NCI-H2029 (cell line): ENCODE data around the gene C4orf51.
"Not testable (repeated sequence)": the region's sequence is repeated elsewhere in the genome, so short reads cannot be mapped to it uniquely, and the experiment has no call there.

Experiments used
- DNase-seq: peaks from one replicate; lab custom pipeline; 2025; lab: John Stamatoyannopoulos, UW

C4orf51 gene

DNA sequence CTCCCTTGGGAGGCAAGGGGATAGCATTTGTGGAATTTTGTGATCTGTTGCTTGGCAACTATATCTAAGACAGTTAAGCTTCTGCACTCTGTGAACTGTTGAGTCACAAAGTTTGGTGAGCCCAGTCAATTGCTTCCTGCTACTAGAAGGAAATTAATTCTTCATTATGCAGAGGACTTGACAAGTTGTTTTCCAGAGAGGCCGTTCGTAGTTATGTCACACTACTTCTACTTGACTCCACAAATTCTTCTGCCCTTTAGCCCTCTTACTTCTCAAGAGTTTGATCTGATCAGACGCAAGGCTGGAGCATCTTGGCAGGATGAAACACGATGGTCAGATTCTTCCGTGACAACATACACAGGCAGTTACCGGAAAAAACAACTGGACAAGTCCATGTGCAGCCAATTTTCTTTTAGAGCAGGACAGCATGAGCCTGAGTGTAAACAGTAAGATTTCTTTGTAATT is at the start of gene C4orf51:
Gene C4orf51 (plus strand): TSS at position 156 of the 465 bp plus-strand sequence. CDS start 58 bp downstream, at position 214.
- DNase-seq, result no peak

GRCh38 chr4:145635117-145635516 is 44.8 kb upstream of the C4orf51 start:
- DNase-seq, result no peak

DNA sequence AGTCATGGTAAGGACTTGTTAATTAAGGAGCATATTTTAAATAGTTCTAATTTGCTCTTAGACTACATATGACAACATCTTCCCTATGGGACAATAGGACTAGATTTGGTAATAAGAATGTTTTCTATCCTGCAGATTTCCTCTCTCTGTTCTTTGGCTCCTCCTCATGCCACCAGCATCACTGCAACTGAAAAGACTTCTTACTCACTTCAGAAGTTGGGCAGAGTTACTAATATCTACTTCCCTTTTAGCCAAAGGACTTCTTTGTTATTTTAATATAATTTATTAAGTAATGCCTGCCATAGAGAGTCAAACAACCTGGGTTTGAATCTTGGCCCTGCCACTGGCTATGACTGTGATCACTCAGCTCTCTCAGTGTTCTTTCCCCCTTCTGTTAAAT is 44.3 kb upstream of the C4orf51 start:
- no peak for DNase-seq

GRCh38 chr4:145639186-145639698 is 40.7 kb upstream of the C4orf51 start:
- no peak for DNase-seq

DNA sequence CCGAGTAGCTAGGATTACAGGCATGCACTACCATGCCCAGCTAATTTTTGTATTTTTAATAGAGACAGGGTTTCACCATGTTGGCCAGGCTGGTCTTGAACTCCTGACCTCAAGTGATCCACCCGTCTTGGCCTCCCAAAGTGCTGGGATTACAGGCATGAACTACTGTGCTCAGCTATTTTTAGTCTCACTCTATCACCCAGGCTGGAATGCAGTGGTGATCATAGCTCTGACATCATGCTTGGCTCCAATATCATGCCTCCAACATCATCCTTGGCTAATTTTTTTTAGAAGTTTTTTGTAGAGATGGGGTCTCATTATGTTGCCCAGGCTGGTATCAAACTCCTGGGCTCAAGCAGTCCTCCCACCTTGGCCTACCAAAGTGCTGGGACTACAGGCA is 39.7 kb upstream of the C4orf51 start:
- DNase-seq, result not testable (repeated sequence)

- no peak for DNase-seq
Observed at GRCh38 chr4:145643295-145643694, 36.7 kb upstream of the C4orf51 start.

GRCh38 chr4:145644699-145645098 is 35.2 kb upstream of the C4orf51 start:
- no peak for DNase-seq

GRCh38 chr4:145656156-145656555 is 23.8 kb upstream of the C4orf51 start:
- DNase-seq, result no peak

DNA sequence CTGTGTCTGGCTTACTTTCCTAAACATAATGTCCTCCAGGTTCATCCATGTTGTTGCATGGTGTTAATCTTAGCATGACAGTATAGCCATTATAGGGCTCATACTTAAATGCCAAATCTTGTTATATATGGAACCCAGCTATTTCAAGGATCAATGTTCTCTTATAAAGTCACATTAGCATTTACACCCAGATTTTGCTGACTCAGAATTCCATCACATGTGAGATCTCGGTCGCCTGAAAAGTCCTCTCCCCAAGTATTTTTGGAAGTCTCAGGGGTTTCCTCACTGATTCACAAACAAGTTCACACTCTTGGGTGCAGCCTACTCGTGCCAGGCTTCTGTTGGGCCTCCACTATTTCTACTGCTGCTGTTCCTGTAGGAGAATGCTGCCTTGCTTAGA is 19.9 kb upstream of the C4orf51 start:
- DNase-seq, result no peak

DNA sequence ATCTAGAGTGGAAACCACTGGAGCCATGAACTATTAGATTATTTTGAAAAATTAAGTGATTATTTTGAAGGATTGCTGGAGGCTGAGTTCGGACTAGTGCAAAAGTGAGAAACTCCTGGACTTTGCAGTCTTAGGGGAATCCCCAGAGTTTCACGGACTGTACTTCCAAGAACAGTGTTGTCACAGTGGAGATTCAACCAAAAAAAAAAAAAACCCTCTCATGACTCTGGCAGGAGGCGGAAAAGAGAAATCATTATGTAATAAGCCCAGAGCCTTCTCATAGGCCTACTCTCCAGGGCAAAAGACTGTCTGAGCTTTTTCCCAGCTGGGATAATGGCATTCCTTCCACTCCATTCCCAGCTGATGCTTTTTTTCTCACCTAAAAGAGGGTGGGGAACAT is 16.8 kb upstream of the C4orf51 start:
- DNase-seq, result no peak

- DNase-seq, result no peak
Observed at GRCh38 chr4:145665773-145666172, 14.2 kb upstream of the C4orf51 start.

GRCh38 chr4:145670422-145670821 is 9.5 kb upstream of the C4orf51 start:
- DNase-seq, result no peak

DNA sequence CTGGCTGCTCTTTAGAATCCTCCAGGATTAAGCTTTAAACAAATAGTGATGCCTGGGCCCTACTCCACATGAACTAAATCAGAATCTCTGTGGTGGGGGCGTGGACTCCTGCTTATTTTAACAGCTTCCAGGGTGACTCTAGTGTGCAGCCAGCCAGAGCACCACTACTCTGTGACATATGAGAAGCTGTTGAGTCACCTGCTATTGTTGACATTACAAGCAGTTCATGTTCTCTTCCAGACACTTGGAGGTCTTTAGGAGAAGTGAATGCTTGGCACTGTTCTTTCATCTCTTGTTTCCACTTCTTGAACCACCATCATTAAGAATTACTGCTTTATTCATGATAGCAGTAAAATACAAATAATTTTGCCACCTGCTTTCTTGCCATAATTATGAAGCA is 426 bp upstream of the C4orf51 start:
- peak; percentile 79 for DNase-seq

DNA sequence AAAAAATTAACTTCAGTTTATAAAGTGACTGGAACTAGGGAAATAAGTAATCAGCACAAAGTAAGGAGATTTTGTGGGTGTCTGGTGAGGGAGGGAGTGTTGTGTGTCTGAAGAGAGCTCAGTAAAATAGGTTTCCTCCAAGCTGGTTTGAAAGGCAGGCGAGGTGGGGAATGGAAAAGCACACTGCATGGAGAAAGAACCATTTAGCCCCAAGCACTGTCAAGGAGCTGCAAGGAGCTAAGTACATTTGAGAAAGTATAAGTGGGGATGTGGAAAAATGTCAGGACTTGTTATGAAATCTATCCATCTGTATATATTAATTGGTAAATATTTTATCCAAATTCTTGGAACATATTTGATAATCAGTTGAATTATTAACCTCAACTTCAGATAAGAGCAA is 956 bp downstream of the C4orf51 start:
- no peak for DNase-seq

- DNase-seq, result no peak
Observed at GRCh38 chr4:145681518-145681917, 1.6 kb downstream of the C4orf51 start.

- no peak for DNase-seq
Observed at GRCh38 chr4:145681956-145682355, 2.0 kb downstream of the C4orf51 start.

DNA sequence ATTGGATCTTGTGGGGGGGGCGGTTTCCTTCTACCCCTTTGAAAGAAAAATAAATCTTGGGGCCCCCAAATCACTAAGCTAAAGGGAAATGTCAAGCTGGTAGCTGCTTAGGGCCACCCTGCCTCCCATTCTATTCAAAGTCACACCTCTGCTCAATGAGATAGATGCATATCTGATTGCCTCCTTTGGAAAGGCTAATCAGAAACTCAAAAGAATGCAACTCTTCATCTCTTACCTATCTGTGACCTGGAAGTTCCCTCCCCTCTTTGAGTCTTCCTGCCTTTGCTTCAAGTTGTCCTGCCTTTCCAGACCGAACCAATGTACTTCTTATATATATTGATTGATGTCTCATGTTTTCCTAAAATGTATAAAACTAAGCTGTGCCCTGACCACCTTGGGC is 7.0 kb downstream of the C4orf51 start:
- DNase-seq, result no peak

DNA sequence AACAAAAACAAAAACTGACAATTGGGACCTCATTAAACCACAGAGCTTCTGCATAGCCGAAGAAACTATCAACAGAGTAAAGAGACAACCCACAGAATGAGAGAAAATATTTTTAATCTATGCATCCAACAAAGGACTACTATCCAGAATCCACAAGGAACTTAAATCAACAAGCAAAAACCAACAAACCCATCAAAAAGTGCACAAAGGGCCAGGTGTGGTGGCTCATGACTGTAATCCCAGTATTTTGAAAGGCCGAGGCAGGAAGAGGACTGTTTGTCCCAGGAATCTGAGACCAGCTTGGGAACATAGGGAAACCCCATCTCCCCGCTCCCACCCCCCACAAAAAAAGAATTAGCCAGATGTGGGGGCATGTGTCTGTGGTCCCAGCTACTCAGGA is 10.7 kb downstream of the C4orf51 start:
- DNase-seq, result no peak

DNA sequence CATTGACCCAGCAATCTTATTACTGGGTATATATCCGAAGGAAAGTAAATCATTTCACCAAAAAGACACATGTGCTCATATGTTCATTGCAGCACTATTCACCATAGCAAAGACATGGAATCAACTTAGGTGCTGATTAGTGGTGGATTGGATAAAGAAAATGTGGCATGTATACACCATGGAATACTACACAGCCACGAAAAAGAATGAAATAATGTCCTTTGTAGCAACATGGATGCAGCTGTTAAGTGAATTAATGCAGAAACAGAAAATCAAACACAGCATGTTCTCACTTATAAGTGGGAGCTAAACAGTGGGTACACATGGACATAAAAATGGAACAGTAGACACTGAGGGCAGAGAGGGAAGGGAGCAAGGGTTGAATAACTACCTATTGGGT is 11.5 kb downstream of the C4orf51 start:
- DNase-seq, result not testable (repeated sequence)

DNA sequence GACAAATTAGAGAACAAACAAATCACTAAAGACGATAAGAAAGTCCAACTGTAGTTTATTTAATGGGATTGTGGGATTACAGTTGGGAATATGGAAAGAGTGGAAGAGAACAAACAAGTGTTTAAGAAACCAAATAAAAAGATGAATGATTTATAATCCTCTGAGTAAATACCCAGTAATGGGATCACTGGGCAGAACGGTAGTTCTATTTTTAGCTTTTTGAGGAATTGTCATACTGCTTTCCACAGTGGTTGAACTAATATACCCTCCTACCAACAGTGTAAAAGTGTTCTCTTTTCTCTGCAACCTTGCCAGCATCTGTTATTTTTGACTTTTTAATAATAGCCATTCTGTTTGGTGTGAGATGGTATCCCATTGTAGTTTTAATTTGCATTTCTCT is 15.0 kb downstream of the C4orf51 start:
- no peak for DNase-seq

DNA sequence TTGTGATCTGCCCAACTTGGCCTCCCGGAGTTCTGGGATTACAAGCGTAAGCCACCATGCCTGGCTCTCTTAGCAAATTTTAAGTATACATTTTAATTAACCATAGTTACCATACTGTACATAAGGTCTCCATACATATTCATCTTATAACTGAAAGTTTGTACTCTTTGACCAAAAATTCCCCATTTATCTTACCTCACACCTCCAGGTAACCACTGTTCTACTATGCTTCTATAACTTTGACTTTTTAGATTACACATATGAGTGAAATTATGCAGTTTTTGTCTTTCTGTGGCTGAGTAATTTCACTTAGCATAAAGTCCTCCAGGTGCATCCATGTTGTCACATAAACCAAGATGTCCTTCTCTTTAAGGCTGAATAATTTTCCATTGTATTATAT is 17.4 kb downstream of the C4orf51 start:
- no peak for DNase-seq

- no peak for DNase-seq
Observed at GRCh38 chr4:145698507-145698906, 18.6 kb downstream of the C4orf51 start.

DNA sequence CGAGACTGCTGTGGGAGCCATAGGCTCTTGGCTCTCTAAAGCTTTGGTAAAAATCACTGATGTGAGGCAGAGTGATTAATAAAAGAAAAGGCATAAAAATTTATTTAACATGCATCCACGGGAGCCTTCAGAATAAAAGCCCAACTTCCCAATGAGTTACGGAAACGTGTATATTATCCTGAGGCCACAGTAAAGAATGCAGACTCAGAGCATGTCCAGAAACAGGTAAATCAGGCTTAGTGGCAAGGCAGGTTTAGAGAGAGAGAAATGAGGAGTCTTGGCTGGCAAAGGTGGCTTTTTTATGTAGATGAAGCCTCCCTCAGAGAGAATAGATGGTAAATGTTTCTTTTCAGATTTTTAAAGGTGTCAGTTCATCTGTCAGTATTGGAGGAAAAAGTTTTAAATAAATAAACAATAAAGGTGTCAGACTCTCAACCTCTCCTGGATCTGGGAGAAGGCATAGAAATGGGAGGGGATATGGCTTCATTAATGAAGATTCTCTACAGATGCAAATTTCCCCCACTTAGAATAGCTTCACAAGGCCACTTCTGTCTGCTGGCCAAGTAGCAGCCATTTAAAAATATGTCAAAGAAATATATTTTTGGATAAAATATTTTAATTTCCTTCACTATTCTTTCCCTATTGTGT is 24.0 kb downstream of the C4orf51 start:
- no peak for DNase-seq

DNA sequence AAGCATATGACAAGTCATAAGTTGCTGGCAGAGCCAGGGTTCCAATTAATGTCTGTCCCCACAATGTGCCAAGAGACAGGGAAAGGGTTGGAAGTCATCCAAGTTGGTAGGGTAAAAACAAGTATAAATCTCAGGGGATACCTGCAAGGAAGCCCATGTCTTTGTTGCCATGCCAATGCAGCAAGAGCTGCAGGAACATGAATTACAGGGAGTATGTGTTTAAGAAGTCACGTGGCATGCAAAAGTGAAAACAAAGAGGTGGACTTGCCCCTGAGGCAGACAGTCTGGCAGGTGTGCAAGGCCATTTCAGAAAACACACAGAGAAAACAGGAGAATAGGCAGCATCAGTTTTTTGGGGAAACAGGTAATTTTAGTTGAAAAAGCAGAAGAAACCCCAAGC is 29.4 kb downstream of the C4orf51 start:
- DNase-seq, result no peak
